Occipital lobe (tissue), 3 donors: ENCODE measurements around the gene C1QL3. TPM values are rescaled to one million over a fixed set of nuclear protein-coding genes. Genes with fewer than 3 reads are reported as not detected.

Experiments
- DNase-seq: peaks from one replicate; lab custom pipeline; 2025; lab: John Stamatoyannopoulos, UW
- small RNA-seq: library from RNA; depleted of rRNA; stranded (forward); fragments of <200 nt; gene quantifications from one replicate; pipeline ENCODE3, GENCODE V24; 2014
- total RNA-seq: library from RNA; depleted of rRNA; stranded (reverse); fragments of >200 nt; gene quantifications from one replicate; pipeline ENCODE4 v1.2.3, GENCODE V29; 2014

Gene C1QL3
- total RNA-seq, 1 donor from 2014 or later = 20.6 TPM

- DNase-seq = no peak
These were observed 27.7 kb downstream of the C1QL3 start for GRCh38 chr10:16493884-16494536.

- no peak for DNase-seq
These were observed 29.7 kb downstream of the C1QL3 start for GRCh38 chr10:16491933-16492332.

GRCh38 chr10:16490511-16490910 is 31.2 kb downstream of the C1QL3 start:
- DNase-seq = no peak

GRCh38 chr10:16483241-16483917 is 38.3 kb downstream of the C1QL3 start:
- no peak for DNase-seq

GRCh38 chr10:16481052-16481728 is 40.5 kb downstream of the C1QL3 start:
- no peak for DNase-seq

- DNase-seq = no peak
These were observed 42.9 kb downstream of the C1QL3 start for GRCh38 chr10:16478801-16479200.

- no peak for DNase-seq
These were observed 43.9 kb downstream of the C1QL3 start for GRCh38 chr10:16477757-16478156.

GRCh38 chr10:16472828-16473227 is 48.9 kb downstream of the C1QL3 start:
- DNase-seq = no peak

GRCh38 chr10:16470747-16471146 is 50.9 kb downstream of the C1QL3 start:
- DNase-seq = no peak

GRCh38 chr10:16466001-16466400 is 55.7 kb downstream of the C1QL3 start:
- no peak for DNase-seq

Small RNA genes lying within 50 kb of the gene (small RNA-seq; reads per million reads assigned to genes)
- gene RNU2-18P = 1.4 reads per million, percentile 79 among the genes with 10 or more reads in this experiment

Other genes starting within 250 kb of the C1QL3 start
- 0.62 TPM for gene PTER, start 84.9 kb downstream of the C1QL3 start, total RNA-seq